ENCODE measurements around the gene COQ3. TPM values are rescaled to one million over a fixed set of nuclear protein-coding genes. Genes with fewer than 3 reads are reported as not detected.

COQ3 gene, protein sequence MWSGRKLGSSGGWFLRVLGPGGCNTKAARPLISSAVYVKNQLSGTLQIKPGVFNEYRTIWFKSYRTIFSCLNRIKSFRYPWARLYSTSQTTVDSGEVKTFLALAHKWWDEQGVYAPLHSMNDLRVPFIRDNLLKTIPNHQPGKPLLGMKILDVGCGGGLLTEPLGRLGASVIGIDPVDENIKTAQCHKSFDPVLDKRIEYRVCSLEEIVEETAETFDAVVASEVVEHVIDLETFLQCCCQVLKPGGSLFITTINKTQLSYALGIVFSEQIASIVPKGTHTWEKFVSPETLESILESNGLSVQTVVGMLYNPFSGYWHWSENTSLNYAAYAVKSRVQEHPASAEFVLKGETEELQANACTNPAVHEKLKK
- 4.2 and 4.8 TPM in 2 replicates for total RNA-seq
- long read RNA-seq, transcript COQ3-201 (7 exons, 1,335 nt) = major isoform, 9 of 13 reads
- long read RNA-seq, partial matches to known transcripts = 0 of 13 reads
- long read RNA-seq, other reads (novel, unspliced or antisense) = 4 of 13 reads

DNA sequence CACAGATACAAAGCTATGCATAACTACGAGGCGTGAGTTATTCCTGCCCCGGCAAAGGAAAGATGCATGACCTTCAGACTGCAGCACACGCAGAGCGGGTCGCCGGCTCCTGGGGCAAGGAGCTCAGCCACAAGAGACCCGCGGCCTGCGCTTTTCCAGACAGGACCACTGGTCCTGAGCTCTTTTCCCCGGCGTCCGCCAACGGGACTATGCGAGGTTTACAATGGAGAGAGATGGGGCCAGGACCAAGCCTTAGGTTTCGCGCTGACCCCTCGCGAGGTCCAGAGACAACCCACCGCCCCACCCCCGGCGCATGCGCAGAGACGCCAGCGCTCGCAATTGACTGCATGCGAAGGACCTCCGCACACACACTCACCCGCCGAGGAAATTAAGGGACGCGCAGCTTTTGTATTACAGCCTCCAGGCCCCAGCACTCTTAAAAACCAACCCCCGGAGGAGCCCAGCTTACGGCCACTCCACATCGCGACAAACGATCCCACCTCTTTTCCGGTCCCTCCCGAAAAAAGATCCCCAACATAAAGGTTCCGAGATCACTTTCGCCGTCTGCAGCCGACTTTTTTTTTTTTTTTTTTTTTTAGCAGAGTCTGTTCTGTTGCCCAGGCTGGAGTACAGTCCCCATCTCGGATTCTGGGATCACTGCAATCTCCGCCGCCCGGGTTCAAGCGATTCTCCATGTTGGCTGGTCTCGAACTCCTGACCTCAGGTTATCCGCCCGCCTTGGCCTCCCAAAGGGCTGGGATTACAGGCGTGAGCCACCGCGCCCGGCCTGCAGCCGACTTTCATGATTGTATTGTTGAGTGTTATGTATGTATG, at the start of gene COQ3:
Gene COQ3, minus strand, starts transcription at position 498 of the 834 bp plus-strand sequence. Its CDS starts 16 bp downstream, at position 482.
- Mint-ChIP-seq H3K9me3 (ENCODE audit: low read depth) (no peaks in the 10 kb centered on the region), H3K36me3 (ENCODE audit: insufficient read depth) (peaks cover 2% of the 10 kb centered on the region), H3K4me1 (ENCODE audit: low read depth) (peaks cover 6% of the 10 kb centered on the region), H3K4me3 (ENCODE audit: low read depth) (peak within 1 kb of the TSS; percentile 95), H3K27me3 (no peaks in the 10 kb centered on the region), H3K27ac (peak within 1 kb of the TSS; percentile 96)
- TF ChIP-seq, protein P1, sequence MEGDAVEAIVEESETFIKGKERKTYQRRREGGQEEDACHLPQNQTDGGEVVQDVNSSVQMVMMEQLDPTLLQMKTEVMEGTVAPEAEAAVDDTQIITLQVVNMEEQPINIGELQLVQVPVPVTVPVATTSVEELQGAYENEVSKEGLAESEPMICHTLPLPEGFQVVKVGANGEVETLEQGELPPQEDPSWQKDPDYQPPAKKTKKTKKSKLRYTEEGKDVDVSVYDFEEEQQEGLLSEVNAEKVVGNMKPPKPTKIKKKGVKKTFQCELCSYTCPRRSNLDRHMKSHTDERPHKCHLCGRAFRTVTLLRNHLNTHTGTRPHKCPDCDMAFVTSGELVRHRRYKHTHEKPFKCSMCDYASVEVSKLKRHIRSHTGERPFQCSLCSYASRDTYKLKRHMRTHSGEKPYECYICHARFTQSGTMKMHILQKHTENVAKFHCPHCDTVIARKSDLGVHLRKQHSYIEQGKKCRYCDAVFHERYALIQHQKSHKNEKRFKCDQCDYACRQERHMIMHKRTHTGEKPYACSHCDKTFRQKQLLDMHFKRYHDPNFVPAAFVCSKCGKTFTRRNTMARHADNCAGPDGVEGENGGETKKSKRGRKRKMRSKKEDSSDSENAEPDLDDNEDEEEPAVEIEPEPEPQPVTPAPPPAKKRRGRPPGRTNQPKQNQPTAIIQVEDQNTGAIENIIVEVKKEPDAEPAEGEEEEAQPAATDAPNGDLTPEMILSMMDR (IDR thresholded peaks at IDR 0.05; ENCODE audit: unreplicated experiment) = no peak
- peak; percentile 89 for DNase-seq (ENCODE audit: low spot score, unreplicated experiment)

DNA sequence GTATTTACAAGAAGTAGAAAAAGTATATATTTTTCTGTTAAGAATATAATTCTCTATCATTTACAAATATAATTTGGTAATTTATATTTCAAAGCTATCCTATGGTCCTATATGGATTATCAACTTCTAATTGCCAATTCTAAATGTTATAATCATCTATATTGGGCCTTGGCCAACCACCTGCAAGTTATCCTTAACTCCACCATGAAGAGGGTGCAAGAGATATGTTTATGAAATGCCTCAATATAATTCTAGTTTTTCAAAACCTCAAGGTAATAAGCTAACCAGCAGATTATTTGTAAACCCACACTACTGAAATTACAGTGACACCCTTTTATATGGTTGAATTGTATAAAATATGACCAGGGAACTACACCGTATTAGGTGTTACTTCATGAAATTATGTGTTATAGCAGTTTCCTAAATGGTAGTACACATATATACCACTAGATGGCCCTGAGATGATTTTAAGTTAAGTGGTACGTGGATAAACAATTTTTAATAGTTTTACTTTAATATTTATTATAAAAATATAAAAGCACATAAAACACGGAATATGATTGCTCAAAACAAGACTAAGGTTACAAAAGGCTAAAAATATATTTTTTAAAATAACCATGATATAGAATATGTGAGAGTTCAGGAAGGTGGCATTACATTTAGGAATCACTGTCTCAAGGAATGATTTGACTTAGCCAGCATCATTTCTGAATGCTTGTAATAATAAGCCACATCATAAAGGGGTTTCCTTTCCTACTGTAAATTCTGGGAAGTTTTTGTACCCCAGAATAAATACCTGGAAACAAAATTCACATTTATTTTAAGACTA, 40.9 kb upstream of the COQ3 start:
- no peak for DNase-seq (ENCODE audit: low spot score, unreplicated experiment)
- TF ChIP-seq, protein P1 (IDR thresholded peaks at IDR 0.05; ENCODE audit: unreplicated experiment) = peak; percentile 68
- no peak overlapping the region for H3K4me3 Mint-ChIP-seq (ENCODE audit: low read depth)
- no peaks in the 10 kb centered on the region for H3K36me3 Mint-ChIP-seq (ENCODE audit: insufficient read depth)
- H3K27ac Mint-ChIP-seq = no peak overlapping the region
- no peaks in the 10 kb centered on the region for H3K9me3 Mint-ChIP-seq (ENCODE audit: low read depth)
- no peaks in the 10 kb centered on the region for H3K27me3 Mint-ChIP-seq
- H3K4me1 Mint-ChIP-seq (ENCODE audit: low read depth) = no peaks in the 10 kb centered on the region

DNA sequence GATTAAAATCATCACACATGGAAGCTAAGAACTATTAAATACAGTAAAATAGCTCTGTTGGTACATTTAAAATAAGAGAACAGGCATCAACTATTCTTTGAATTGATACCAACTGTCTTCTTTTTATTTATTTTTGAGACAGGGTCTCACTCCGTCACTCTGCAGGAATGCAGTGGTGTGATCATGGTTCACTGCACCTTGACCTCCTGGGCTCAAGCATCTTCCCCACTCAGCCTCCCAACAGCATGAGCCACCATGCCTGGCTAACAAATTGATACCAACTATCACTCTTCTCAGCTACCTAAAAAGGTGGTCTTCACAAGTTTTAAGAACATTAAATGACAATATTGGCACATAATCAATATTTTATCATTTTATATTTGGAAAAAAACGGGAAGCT, 38.9 kb upstream of the COQ3 start:
- Mint-ChIP-seq H3K27me3 (no peaks in the 10 kb centered on the region), H3K4me1 (ENCODE audit: low read depth) (peaks cover 5% of the 10 kb centered on the region), H3K36me3 (ENCODE audit: insufficient read depth) (no peaks in the 10 kb centered on the region), H3K9me3 (ENCODE audit: low read depth) (no peaks in the 10 kb centered on the region), H3K27ac (no peak overlapping the region), H3K4me3 (ENCODE audit: low read depth) (no peak overlapping the region)
- no peak for DNase-seq (ENCODE audit: low spot score, unreplicated experiment)
- TF ChIP-seq, protein P1 (IDR thresholded peaks at IDR 0.05; ENCODE audit: unreplicated experiment) = no peak

DNA sequence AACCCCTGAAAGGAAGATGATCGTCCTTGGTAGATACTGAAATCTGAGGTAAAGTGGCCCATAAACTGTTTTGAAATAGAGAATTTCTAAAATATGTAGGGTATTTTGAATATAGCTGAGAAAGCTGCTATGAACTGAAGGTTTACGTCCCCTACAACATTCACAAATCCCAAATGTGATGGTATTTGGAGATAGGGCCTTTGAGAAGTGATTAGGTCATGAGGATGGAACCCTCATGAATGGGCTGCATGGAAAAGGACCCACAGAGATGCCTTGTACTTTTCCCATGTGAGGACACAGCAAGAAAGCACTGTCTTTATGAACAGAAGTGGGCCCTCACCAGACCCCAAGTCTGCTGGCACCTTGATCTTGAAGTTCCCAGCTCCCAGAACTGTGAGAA, 37.9 kb upstream of the COQ3 start:
- peaks cover 7% of the 10 kb centered on the region for H3K4me1 Mint-ChIP-seq (ENCODE audit: low read depth)
- H3K27me3 Mint-ChIP-seq = no peaks in the 10 kb centered on the region
- H3K9me3 Mint-ChIP-seq (ENCODE audit: low read depth) = no peaks in the 10 kb centered on the region
- DNase-seq (ENCODE audit: low spot score, unreplicated experiment) = no peak
- H3K4me3 Mint-ChIP-seq (ENCODE audit: low read depth) = no peak overlapping the region
- TF ChIP-seq, protein P1 (IDR thresholded peaks at IDR 0.05; ENCODE audit: unreplicated experiment) = no peak
- H3K36me3 Mint-ChIP-seq (ENCODE audit: insufficient read depth) = no peaks in the 10 kb centered on the region
- H3K27ac Mint-ChIP-seq = no peak overlapping the region
